ENCODE measurements around the gene NR1H4. TPM values are rescaled to one million over a fixed set of nuclear protein-coding genes. Genes with fewer than 3 reads are reported as not detected.

The NR1H4 gene
- total RNA-seq, 4 donors from 2014 or later, result not detected

GRCh38 chr12:100610666-100611430, 137.2 kb downstream of the NR1H4 start:
- H3K9me3 ChIP-seq, result no peaks in the 10 kb centered on the region
- WGBS, 2 donors, result 65 to 70% methylated on average over 4 of the region's 4 CpGs
- no peak for DNase-seq
- no peak for TF ChIP-seq CTCF (IDR thresholded peaks at IDR 0.05)
- TF ChIP-seq POLR2A (IDR thresholded peaks at IDR 0.05), result no peak
- H3K4me3 ChIP-seq, result no peak overlapping the region
- H3K36me3 ChIP-seq, result no peaks in the 10 kb centered on the region
- H3K27me3 ChIP-seq, result no peaks in the 10 kb centered on the region
- no peaks in the 10 kb centered on the region for H3K4me1 ChIP-seq
- intact Hi-C loops (cut with DNase I), result no loop called here
- H3K27ac ChIP-seq, result no peak overlapping the region

- Histone ChIP-seq H3K27ac (no peak overlapping the region), H3K27me3 (no peaks in the 10 kb centered on the region), H3K4me1 (no peaks in the 10 kb centered on the region), H3K4me3 (no peak overlapping the region), H3K36me3 (no peaks in the 10 kb centered on the region), H3K9me3 (no peaks in the 10 kb centered on the region)
- DNase-seq, result no peak
- WGBS, 2 donors, result 89 to 93% methylated on average over 3 of the region's 3 CpGs
- intact Hi-C loops (cut with DNase I), result no loop called here
- TF ChIP-seq POLR2A (IDR thresholded peaks at IDR 0.05), result no peak
- no peak for TF ChIP-seq CTCF (IDR thresholded peaks at IDR 0.05)
Observed at GRCh38 chr12:100612606-100613005, 138.9 kb downstream of the NR1H4 start.

Small RNA genes within 50 kb of the gene (small RNA-seq; reads per million reads assigned to genes)
- gene AC010200.2, result 0 reads per million in 4 donors

Other genes with a start within 250 kb of the NR1H4 start
- 1 to 10 TPM in 1 of 4 donors, under 1 TPM in 2, not detected in 1; 0.76 to 1.1 (median 0.95) TPM for gene DEPDC4, start 206.8 kb upstream of the NR1H4 start, total RNA-seq
- 10 to 100 TPM; 27.7 to 51.8 (median 39.5) TPM for gene SCYL2, start 206.7 kb upstream of the NR1H4 start, total RNA-seq
- gene SLC17A8, start 116.8 kb upstream of the NR1H4 start, total RNA-seq, result not detected
- 1 to 10 TPM in 3 of 4 donors, under 1 TPM in 1; 0.95 to 5.5 (median 4.3) TPM for gene GAS2L3, start 99.8 kb downstream of the NR1H4 start, total RNA-seq